Common myeloid progenitor, CD34-positive (primary cell): ENCODE data around the gene HEBP2.

Experiments used
- CTCF ChIA-PET: fragments of 350-600 bp; sonication (Branson Sonifier 250); formaldehyde crosslinking; loops from one replicate; lab custom pipeline; 2021; ENCODE audit warnings: antibody characterized with exemption; lab: Charles Lee
- POLR2A ChIA-PET: fragments of 350-600 bp; sonication (Branson Sonifier 250); formaldehyde crosslinking; loops from one replicate; lab custom pipeline; 2021; ENCODE audit warnings: antibody characterized with exemption; lab: Charles Lee
- DNase-seq, 3 donors: peaks; one replicate each; pipeline versions ENCODE4 v3.0.0 to v3.0.0-alpha.2; 2013
- H3K27ac ChIP-seq, 2 experiments: 1 replicate in 1 of 2; 2 replicates in 1 of 2; pipeline ENCODE4 v1.7.0; 2013; ENCODE audit warnings: inconsistent platforms in 2 of 2, low read length in 2 of 2, mild to moderate bottlenecking in 2 of 2, low read depth in 1 of 2, moderate library complexity in 1 of 2; ENCODE audit not compliant: severe bottlenecking in 2 of 2, insufficient read depth in 1 of 2, poor library complexity in 1 of 2
- H3K27me3 ChIP-seq, 5 experiments: replicated peaks in 2 of 5; 1 replicate in 3 of 5; 2 replicates in 2 of 5; pipeline versions ENCODE4 v1.6.1 to v1.7.0; 2013; ENCODE audit warnings: low read length in 4 of 5, mild to moderate bottlenecking in 2 of 5, moderate library complexity in 2 of 5, inconsistent platforms in 1 of 5; ENCODE audit not compliant: insufficient read depth in 5 of 5, control insufficient read depth in 4 of 5
- H3K36me3 ChIP-seq, 4 experiments: 1 replicate in 2 of 4; 2 replicates in 2 of 4; pipeline versions ENCODE4 v1.6.1 to v1.7.0; 2013; ENCODE audit warnings: low read length in 3 of 4, control low read depth in 1 of 4, mild to moderate bottlenecking in 1 of 4; ENCODE audit not compliant: control insufficient read depth in 4 of 4, insufficient read depth in 4 of 4
- H3K4me1 ChIP-seq, 4 experiments: 1 replicate in 3 of 4; 2 replicates in 1 of 4; pipeline versions ENCODE4 v1.6.1 to v1.7.1; 2013; ENCODE audit warnings: low read length in 3 of 4, mild to moderate bottlenecking in 3 of 4, control low read depth in 1 of 4, inconsistent platforms in 1 of 4, moderate library complexity in 1 of 4; ENCODE audit not compliant: control insufficient read depth in 4 of 4, insufficient read depth in 4 of 4; ENCODE audit errors: control extremely low read depth in 1 of 4
- H3K4me3 ChIP-seq, 7 experiments: 1 replicate in 4 of 7; 2 replicates in 3 of 7; pipeline versions ENCODE4 v1.5.1 to v1.7.0; 2013; ENCODE audit warnings: mild to moderate bottlenecking in 7 of 7, low read length in 6 of 7, moderate library complexity in 6 of 7, inconsistent platforms in 2 of 7, low read depth in 2 of 7, control low read depth in 1 of 7; ENCODE audit not compliant: insufficient read depth in 4 of 7, control insufficient read depth in 1 of 7; ENCODE audit errors: extremely low read depth in 1 of 7
- H3K9me3 ChIP-seq, 5 experiments: 1 replicate in 4 of 5; 2 replicates in 1 of 5; pipeline versions ENCODE4 v1.6.1 to v1.7.1; 2013; ENCODE audit warnings: low read length in 4 of 5, mild to moderate bottlenecking in 2 of 5, inconsistent platforms in 1 of 5, low read depth in 1 of 5, moderate library complexity in 1 of 5; ENCODE audit not compliant: control insufficient read depth in 4 of 5, insufficient read depth in 2 of 5; ENCODE audit errors: control extremely low read depth in 1 of 5
- WGBS: methylation state at CpG from one replicate; pipeline ENCODE4 v1.1.5; 2013; ENCODE audit not compliant: insufficient coverage; 5-methylcytosine and 5-hydroxymethylcytosine counted together

HEBP2 gene

GRCh38 chr6:138439546-138439945, 35.5 kb downstream of the HEBP2 start:
- ChIA-PET POLR2A (no interaction called here), CTCF (interaction anchor here (0.8 to 3.9 kb wide), 2 partner anchors 11 to 79 kb away, joined by 3 to 27 read pairs; no protein-coding TSS in a partner anchor)
- Histone ChIP-seq H3K9me3 (no peaks in the 10 kb centered on the region), H3K27ac (no peak overlapping the region), H3K36me3 (peaks cover 0 to 3% (median 0%) of the 10 kb centered on the region in 4 experiments), H3K27me3 (no peaks in the 10 kb centered on the region), H3K4me1 (peaks cover 0 to 17% (median 4%) of the 10 kb centered on the region in 4 experiments), H3K4me3 (no peak overlapping the region)
- no peak for DNase-seq
- 100% methylated on average over 5 of the region's 7 CpGs for WGBS

GRCh38 chr6:138440296-138440695, 36.3 kb downstream of the HEBP2 start:
- ChIA-PET CTCF (interaction anchor here (0.8 to 3.9 kb wide), 3 partner anchors 11 to 78 kb away, joined by 3 to 27 read pairs (median 3); no protein-coding TSS in a partner anchor), POLR2A (no interaction called here)

GRCh38 chr6:138440758-138441357, 36.8 kb downstream of the HEBP2 start:
- Histone ChIP-seq H3K27ac (no peak overlapping the region), H3K4me3 (no peak overlapping the region), H3K9me3 (no peaks in the 10 kb centered on the region), H3K36me3 (peaks cover 0 to 3% (median 0%) of the 10 kb centered on the region in 4 experiments), H3K4me1 (peaks cover 0 to 17% (median 4%) of the 10 kb centered on the region in 4 experiments), H3K27me3 (no peaks in the 10 kb centered on the region)
- DNase-seq = peak in 2 of 3 donors; percentile 47 to 70
- ChIA-PET CTCF (interaction anchor here (0.6 to 3.9 kb wide), 4 partner anchors 12 to 34 kb away, joined by 3 to 27 read pairs (median 4); no protein-coding TSS in a partner anchor), POLR2A (no interaction called here)
- WGBS = 86% methylated on average over 1 of the region's 4 CpGs

More at GRCh38 chr6:138440296-138440695, 36.3 kb downstream of the HEBP2 start:
- H3K4me3 ChIP-seq = no peak overlapping the region
- H3K36me3 ChIP-seq = peaks cover 0 to 3% (median 0%) of the 10 kb centered on the region in 4 experiments
- DNase-seq = no peak
- 97% methylated on average over 3 of the region's 3 CpGs for WGBS
- H3K9me3 ChIP-seq = no peaks in the 10 kb centered on the region
- no peak overlapping the region for H3K27ac ChIP-seq
- H3K4me1 ChIP-seq = peaks cover 0 to 17% (median 4%) of the 10 kb centered on the region in 4 experiments
- H3K27me3 ChIP-seq = no peaks in the 10 kb centered on the region

GRCh38 chr6:138441965-138442364, 37.9 kb downstream of the HEBP2 start:
- POLR2A ChIA-PET = interaction anchor here (0.5 kb wide), 1 partner anchor 35 kb away, joined by 3 read pairs; no protein-coding TSS in a partner anchor
- peaks cover 0 to 17% (median 4%) of the 10 kb centered on the region in 4 experiments for H3K4me1 ChIP-seq
- no peak overlapping the region for H3K4me3 ChIP-seq
- H3K27me3 ChIP-seq = no peaks in the 10 kb centered on the region
- no peaks in the 10 kb centered on the region for H3K9me3 ChIP-seq
- DNase-seq = peak in 2 of 3 donors; percentile 11 to 30
- no peak overlapping the region for H3K27ac ChIP-seq
- CTCF ChIA-PET = interaction anchor here (1.1 to 3.9 kb wide), 2 partner anchors 13 to 35 kb away, joined by 4 to 27 read pairs; no protein-coding TSS in a partner anchor
- WGBS = 63% methylated on average over 2 of the region's 6 CpGs
- peaks cover 0 to 3% (median 0%) of the 10 kb centered on the region in 4 experiments for H3K36me3 ChIP-seq

- WGBS = no CpG with 5 or more reads among the region's 2 CpGs
- ChIA-PET CTCF (interaction anchor here (3.9 kb wide), 1 partner anchor 14 kb away, joined by 27 read pairs; no protein-coding TSS in a partner anchor), POLR2A (interaction anchor here (0.5 kb wide), 1 partner anchor 34 kb away, joined by 3 read pairs; no protein-coding TSS in a partner anchor)
- peaks cover 0 to 3% (median 0%) of the 10 kb centered on the region in 4 experiments for H3K36me3 ChIP-seq
- H3K9me3 ChIP-seq = no peaks in the 10 kb centered on the region
- H3K27me3 ChIP-seq = no peaks in the 10 kb centered on the region
- H3K4me1 ChIP-seq = peaks cover 0 to 17% (median 4%) of the 10 kb centered on the region in 4 experiments
- no peak overlapping the region for H3K4me3 ChIP-seq
- peak in 1 of 3 donors; percentile 39 for DNase-seq
- H3K27ac ChIP-seq = no peak overlapping the region
These were observed 38.6 kb downstream of the HEBP2 start for GRCh38 chr6:138442663-138443062.

GRCh38 chr6:138443979-138444378, 40.0 kb downstream of the HEBP2 start:
- H3K4me1 ChIP-seq = peaks cover 0 to 17% (median 4%) of the 10 kb centered on the region in 4 experiments
- DNase-seq = peak in 1 of 3 donors; percentile 5
- H3K9me3 ChIP-seq = no peaks in the 10 kb centered on the region
- peaks cover 0 to 3% (median 0%) of the 10 kb centered on the region in 4 experiments for H3K36me3 ChIP-seq
- no peak overlapping the region for H3K4me3 ChIP-seq
- H3K27me3 ChIP-seq = no peaks in the 10 kb centered on the region
- POLR2A ChIA-PET = no interaction called here
- H3K27ac ChIP-seq = no peak overlapping the region
- CTCF ChIA-PET = interaction anchor here (0.8 kb wide), 1 partner anchor 14 kb away, joined by 3 read pairs; no protein-coding TSS in a partner anchor

- peaks cover 0 to 7% (median 3%) of the 10 kb centered on the region in 4 experiments for H3K4me1 ChIP-seq
- DNase-seq = no peak
- CTCF ChIA-PET = interaction anchor here (0.6 to 1.8 kb wide), 5 partner anchors 8 to 877 kb away, joined by 3 to 5 read pairs (median 4); no protein-coding TSS in a partner anchor
- H3K9me3 ChIP-seq = no peaks in the 10 kb centered on the region
- H3K27me3 ChIP-seq = no peaks in the 10 kb centered on the region
- H3K36me3 ChIP-seq = peaks cover 0 to 1% (median 0%) of the 10 kb centered on the region in 4 experiments
- 97% methylated on average over 6 of the region's 6 CpGs for WGBS
- no peak overlapping the region for H3K27ac ChIP-seq
- H3K4me3 ChIP-seq = no peak overlapping the region
- POLR2A ChIA-PET = no interaction called here
These were observed 42.8 kb downstream of the HEBP2 start for GRCh38 chr6:138446821-138447220.
